Fibroblast of mammary gland (primary cell): ENCODE measurements around the gene MYADML2.

Experiments
- DNase-seq: peaks from one replicate; pipeline ENCODE4 v3.0.0-alpha.2; 2010; ENCODE audit warnings: low read depth
- H3K4me3 ChIP-seq: 2 replicates; pipeline ENCODE4 v1.5.1; 2011; ENCODE audit warnings: low read depth, mild to moderate bottlenecking, low read length, moderate library complexity; ENCODE audit not compliant: control insufficient read depth
- CTCF ChIP-seq: conservative IDR thresholded peaks from 2 replicates; pipeline ENCODE4 v1.5.1; 2011; ENCODE audit warnings: low read depth, low read length, inconsistent platforms; ENCODE audit not compliant: control insufficient read depth, insufficient read depth

MYADML2 gene

GRCh38 chr17:81967533-81968395 lies 20.7 kb upstream of the MYADML2 start:
- peak; percentile 81 for DNase-seq
- no peak for TF ChIP-seq CTCF
- no peak overlapping the region for H3K4me3 ChIP-seq

- TF ChIP-seq CTCF, result no peak
- DNase-seq, result no peak
- no peak overlapping the region for H3K4me3 ChIP-seq
These were observed 20.2 kb upstream of the MYADML2 start for GRCh38 chr17:81967244-81967532.

GRCh38 chr17:81966343-81967243 lies 19.6 kb upstream of the MYADML2 start:
- DNase-seq, result no peak
- no peak for TF ChIP-seq CTCF
- H3K4me3 ChIP-seq, result no peak overlapping the region

GRCh38 chr17:81964081-81964849 lies 17.2 kb upstream of the MYADML2 start:
- TF ChIP-seq CTCF, result no peak
- no peak overlapping the region for H3K4me3 ChIP-seq
- no peak for DNase-seq

GRCh38 chr17:81962499-81963441 lies 15.7 kb upstream of the MYADML2 start:
- no peak for DNase-seq
- no peak for TF ChIP-seq CTCF
- no peak overlapping the region for H3K4me3 ChIP-seq
